Progenitor cell of endocrine pancreas (in vitro differentiated cells): ENCODE results near the gene TREX2. TPM values are rescaled to one million over a fixed set of nuclear protein-coding genes. Genes with fewer than 3 reads are reported as not detected.
A peak's percentile ranks its signal among the peaks of the same experiment; 100 is the strongest.

ENCODE experiments used
- DNase-seq: peaks from one replicate; pipeline ENCODE4 v3.0.0; 2021; ENCODE audit warnings: low spot score; ENCODE audit not compliant: unreplicated experiment
- H3K27ac Mint-ChIP-seq: 2 replicates; pipeline ENCODE4 v1.8.0; 2021; ENCODE audit warnings: mild to moderate bottlenecking, moderate library complexity, mixed read lengths
- H3K27me3 Mint-ChIP-seq: 2 replicates; pipeline ENCODE4 v1.8.0; 2021; ENCODE audit warnings: mixed read lengths
- H3K36me3 Mint-ChIP-seq: 2 replicates; pipeline ENCODE4 v1.8.0; 2022; ENCODE audit warnings: mixed read lengths; ENCODE audit not compliant: insufficient read depth
- H3K4me1 Mint-ChIP-seq: 2 replicates; pipeline ENCODE4 v1.8.0; 2021; ENCODE audit warnings: low read depth, mixed read lengths
- H3K4me3 Mint-ChIP-seq: 2 replicates; pipeline ENCODE4 v1.8.0; 2021; ENCODE audit warnings: low read depth, mild to moderate bottlenecking, moderate library complexity, mixed read lengths
- H3K9me3 Mint-ChIP-seq: 2 replicates; pipeline ENCODE4 v1.8.0; 2021; ENCODE audit warnings: low read depth, mixed read lengths
- long read RNA-seq: library from polyadenylated mRNA; unstranded; transcript quantifications from one replicate; pipeline ENCODE4 v2.0.0, GENCODE V29; 2020
- total RNA-seq: library from RNA; stranded (reverse); gene quantifications from 2 replicates; pipeline ENCODE4 v1.2.1, GENCODE V29; 2021
- TF ChIP-seq, protein P1 (sequence below): fragments of 200-600 bp; sonication (generic); IDR thresholded peaks from one replicate; pipeline ENCODE4 v1.5.0; 2021; ENCODE audit warnings: antibody characterized with exemption, mild to moderate bottlenecking; ENCODE audit not compliant: unreplicated experiment

The TREX2 gene, protein sequence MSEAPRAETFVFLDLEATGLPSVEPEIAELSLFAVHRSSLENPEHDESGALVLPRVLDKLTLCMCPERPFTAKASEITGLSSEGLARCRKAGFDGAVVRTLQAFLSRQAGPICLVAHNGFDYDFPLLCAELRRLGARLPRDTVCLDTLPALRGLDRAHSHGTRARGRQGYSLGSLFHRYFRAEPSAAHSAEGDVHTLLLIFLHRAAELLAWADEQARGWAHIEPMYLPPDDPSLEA
- total RNA-seq: 0.24 and 0.41 TPM in 2 replicates
- long read RNA-seq, partial matches to known transcripts: 8 of 10 reads
- long read RNA-seq, other reads (novel, unspliced or antisense): 2 of 10 reads

DNA sequence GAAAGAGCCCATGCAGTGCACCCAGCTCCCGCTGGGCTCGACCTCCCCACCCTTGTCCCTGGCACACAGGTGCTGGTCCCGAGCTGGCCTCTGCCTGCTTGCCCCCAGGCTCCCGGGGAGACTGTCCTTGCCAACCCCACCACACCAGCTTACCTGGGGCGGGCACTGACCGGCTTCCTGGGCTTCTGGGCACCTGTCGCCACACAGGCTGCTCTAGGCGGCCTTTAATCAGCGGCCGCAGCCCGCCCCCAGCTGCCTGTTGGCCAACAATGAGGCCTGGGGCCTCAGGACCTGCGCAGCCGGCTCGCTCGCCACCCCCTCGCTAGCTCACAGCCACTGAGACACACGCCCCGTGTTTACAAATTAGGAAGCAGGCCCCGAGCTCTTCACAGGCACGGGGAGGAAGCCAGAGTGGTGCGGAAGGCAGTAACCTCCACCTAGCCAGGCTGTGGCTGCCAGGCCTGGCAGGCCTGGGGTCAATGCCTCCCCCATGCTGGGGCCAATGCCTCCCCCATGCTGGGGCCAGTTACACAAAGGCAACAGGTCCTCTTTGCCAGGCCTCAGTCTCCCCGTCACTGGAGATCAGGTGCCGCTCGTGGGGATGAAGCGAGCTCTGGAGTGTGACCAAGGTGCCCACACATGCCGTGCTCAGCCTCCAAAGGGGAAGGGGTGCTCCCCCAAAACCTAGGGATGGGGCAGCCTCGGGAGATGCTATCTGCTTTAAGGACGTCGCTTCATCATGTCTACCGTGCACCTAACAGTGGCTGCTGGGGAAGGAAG is at the start of gene TREX2:
TSS of gene TREX2 (minus strand) at position 201 of the 780 bp plus-strand sequence. CDS start 626 bp downstream, outside the sequence.
- H3K4me3 Mint-ChIP-seq: no peak within 1 kb of the TSS
- H3K27ac Mint-ChIP-seq: no peak within 1 kb of the TSS
- no peaks in the 10 kb centered on the region for H3K4me1 Mint-ChIP-seq
- DNase-seq: no peak
- TF ChIP-seq, protein P1, sequence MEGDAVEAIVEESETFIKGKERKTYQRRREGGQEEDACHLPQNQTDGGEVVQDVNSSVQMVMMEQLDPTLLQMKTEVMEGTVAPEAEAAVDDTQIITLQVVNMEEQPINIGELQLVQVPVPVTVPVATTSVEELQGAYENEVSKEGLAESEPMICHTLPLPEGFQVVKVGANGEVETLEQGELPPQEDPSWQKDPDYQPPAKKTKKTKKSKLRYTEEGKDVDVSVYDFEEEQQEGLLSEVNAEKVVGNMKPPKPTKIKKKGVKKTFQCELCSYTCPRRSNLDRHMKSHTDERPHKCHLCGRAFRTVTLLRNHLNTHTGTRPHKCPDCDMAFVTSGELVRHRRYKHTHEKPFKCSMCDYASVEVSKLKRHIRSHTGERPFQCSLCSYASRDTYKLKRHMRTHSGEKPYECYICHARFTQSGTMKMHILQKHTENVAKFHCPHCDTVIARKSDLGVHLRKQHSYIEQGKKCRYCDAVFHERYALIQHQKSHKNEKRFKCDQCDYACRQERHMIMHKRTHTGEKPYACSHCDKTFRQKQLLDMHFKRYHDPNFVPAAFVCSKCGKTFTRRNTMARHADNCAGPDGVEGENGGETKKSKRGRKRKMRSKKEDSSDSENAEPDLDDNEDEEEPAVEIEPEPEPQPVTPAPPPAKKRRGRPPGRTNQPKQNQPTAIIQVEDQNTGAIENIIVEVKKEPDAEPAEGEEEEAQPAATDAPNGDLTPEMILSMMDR: no peak
- H3K36me3 Mint-ChIP-seq: peaks cover 1% of the 10 kb centered on the region
- H3K27me3 Mint-ChIP-seq: no peaks in the 10 kb centered on the region
- no peaks in the 10 kb centered on the region for H3K9me3 Mint-ChIP-seq

DNA sequence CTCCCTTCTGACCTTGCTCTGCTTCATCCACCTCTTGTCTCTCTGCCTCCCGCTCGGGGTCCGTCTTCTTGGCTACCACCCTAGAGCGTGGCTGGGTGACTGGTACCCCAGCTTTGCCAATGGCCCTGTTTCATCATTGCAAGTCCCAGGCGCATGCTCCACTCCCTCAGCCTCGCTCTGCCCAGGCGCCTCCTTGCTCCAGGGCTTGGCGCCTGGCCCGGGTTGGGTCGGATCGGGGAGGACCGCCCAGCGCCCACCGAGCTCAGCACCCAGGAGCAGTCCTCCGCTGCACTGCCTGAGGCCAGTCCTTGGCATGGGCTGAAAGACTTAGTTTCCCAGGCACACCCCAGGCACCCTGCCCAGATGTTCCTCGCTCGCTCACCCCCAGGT is 49.5 kb upstream of the TREX2 start:
- no peaks in the 10 kb centered on the region for H3K4me1 Mint-ChIP-seq
- TF ChIP-seq, protein P1: peak; percentile 3
- H3K36me3 Mint-ChIP-seq: no peaks in the 10 kb centered on the region
- peaks cover under 1% of the 10 kb centered on the region for H3K9me3 Mint-ChIP-seq
- H3K27ac Mint-ChIP-seq: no peak overlapping the region
- H3K27me3 Mint-ChIP-seq: no peaks in the 10 kb centered on the region
- no peak overlapping the region for H3K4me3 Mint-ChIP-seq
- no peak for DNase-seq

DNA sequence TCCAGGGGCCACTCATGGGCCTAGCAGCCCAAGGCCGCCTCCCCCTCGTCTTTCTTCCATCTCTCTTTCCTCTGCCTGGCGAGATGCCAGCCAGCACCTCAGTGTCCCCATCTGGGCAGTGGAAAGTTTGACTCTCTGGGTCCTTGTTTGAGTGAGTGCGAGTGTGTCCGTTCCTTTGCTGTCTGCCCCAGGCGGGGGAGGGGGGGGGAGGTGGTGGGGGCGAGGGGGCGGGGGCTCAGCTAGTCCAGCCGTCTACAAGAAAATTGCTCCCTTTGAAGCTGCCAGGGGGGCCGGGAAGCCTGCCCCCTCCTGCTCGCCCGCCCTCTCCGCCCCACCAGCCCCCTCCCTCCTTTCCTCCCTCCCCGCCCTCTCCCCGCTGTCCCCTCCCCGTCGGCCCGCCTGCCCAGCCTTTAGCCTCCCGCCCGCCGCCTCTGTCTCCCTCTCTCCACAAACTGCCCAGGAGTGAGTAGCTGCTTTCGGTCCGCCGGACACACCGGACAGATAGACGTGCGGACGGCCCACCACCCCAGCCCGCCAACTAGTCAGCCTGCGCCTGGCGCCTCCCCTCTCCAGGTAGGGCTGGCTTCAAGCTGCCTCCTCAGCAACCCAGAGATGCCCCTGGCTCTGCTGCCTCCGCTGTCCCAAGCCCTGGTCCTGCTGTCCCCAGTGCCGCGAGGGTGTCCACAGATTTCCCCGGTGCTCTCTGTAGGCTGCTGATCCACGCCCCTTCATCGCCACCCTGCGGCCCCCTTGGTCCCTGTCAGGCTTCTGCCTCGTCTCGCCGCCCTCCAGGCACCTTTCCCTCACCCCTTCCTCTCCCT is 48.9 kb upstream of the TREX2 start, which contains the start of gene BGN:
TSS of gene BGN (plus strand) at position 440 of the 821 bp plus-strand sequence. CDS start 9,652 bp downstream, outside the sequence.
- Mint-ChIP-seq H3K4me1 (no peaks in the 10 kb centered on the region), H3K4me3 (no peak within 1 kb of the TSS), H3K27ac (no peak within 1 kb of the TSS), H3K36me3 (no peaks in the 10 kb centered on the region), H3K27me3 (no peaks in the 10 kb centered on the region), H3K9me3 (no peaks in the 10 kb centered on the region)
- no peak for DNase-seq
- TF ChIP-seq, protein P1: peak; percentile 26

DNA sequence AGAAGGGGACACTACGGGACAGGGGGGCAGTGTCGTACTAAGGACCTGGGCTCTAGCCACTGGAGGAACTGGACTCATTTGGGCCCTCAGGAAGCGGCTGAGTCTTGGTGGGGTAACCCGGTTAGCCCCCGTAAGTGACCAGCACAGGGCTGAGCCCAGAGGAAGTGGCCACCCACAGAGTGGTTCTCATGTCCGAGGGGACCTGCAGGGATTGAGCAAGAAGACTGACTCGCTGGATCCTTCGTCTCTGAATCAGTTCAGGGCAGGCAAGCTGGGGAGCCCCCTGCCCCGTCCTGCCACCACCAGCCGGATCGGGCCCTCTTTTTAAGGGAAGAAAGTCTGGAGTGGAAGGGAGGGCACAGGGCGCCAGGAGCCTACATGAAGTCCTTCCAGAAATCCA is 48.2 kb upstream of the TREX2 start:
- TF ChIP-seq, protein P1: no peak
- H3K27ac Mint-ChIP-seq: no peak overlapping the region
- H3K36me3 Mint-ChIP-seq: no peaks in the 10 kb centered on the region
- DNase-seq: no peak
- no peaks in the 10 kb centered on the region for H3K4me1 Mint-ChIP-seq
- H3K27me3 Mint-ChIP-seq: no peaks in the 10 kb centered on the region
- no peak overlapping the region for H3K4me3 Mint-ChIP-seq
- no peaks in the 10 kb centered on the region for H3K9me3 Mint-ChIP-seq

DNA sequence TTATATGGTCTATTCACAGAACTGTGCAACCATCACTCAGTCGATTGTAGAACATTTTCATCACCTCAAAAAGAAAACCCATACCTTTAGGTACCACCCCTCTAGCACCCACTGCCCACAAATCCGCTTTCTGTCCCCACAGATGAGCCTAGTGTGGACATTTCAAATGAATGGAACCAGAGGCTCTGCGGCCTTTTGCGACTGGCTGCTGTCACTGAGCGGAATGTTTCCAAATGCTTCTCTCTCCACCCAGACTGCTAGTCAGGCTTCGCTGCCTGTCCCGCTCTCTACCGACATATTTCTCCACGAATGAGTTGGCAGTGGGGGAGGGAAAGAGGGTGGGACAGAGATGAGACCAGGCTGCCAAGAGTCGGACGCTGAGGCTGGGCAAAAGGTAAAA is 47.2 kb upstream of the TREX2 start:
- no peaks in the 10 kb centered on the region for H3K36me3 Mint-ChIP-seq
- no peaks in the 10 kb centered on the region for H3K27me3 Mint-ChIP-seq
- TF ChIP-seq, protein P1: no peak
- DNase-seq: no peak
- H3K27ac Mint-ChIP-seq: no peak overlapping the region
- no peaks in the 10 kb centered on the region for H3K4me1 Mint-ChIP-seq
- H3K9me3 Mint-ChIP-seq: no peaks in the 10 kb centered on the region
- no peak overlapping the region for H3K4me3 Mint-ChIP-seq
